HG03521 (cell line): Measurements from ENCODE around the gene ZDBF2.
"Not testable (repeated sequence)": the region's sequence is repeated elsewhere in the genome, so short reads cannot be mapped to it uniquely, and the experiment has no call there.

Experiments used
- ATAC-seq: cut with Tn5 transposase; IDR thresholded peaks from one replicate; pipeline ENCODE4 v1.9.1; 2021; ENCODE audit warnings: mild to moderate bottlenecking, moderate library complexity; ENCODE audit not compliant: unreplicated experiment

ZDBF2 gene

DNA sequence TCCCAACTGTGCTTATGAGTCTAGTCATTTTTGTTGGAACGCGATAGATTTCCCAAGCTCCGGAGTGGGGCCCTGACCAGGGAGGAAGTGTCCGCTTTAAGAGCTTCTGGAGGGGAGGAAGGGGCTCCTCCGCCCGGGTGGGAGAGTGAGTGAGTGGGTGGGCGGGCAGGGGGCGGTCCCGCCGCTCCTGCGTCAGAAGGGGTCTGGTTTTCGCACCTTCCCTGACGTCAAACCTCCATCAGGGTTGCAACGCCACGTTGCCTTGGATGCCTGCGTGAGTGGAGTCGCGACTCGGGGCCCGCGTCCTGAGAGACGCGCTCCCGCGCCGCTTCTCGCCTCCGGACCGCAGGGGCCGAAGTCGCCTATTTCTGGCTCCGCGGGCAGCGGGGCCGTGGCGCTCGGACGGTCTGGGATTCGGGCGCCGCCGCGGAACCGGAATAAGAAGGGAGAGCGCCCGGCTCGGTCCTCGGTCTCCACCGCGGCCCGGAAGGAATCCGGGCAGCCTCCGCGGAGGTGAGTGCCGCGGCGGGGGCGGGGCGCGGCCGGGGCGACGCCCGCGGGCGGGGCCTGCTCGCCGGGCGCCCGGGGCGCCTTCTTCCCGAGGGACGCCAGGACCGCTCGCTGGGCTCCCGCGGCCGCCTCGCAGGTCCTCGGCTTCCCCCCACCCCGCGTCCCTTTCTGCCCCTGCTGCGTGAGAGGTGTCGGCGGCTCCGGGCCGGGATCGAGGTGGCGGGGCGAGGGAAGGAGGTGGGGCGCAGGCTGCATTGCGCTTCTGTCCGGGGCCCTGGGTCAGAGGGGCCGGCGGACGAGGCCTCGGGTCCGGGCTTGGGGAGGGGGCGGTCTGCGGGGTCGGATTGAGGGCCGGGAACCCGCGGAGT, at the start of gene ZDBF2:
Gene ZDBF2 (plus strand): TSS at position 230 of the 878 bp plus-strand sequence. CDS start 7,187 bp downstream, outside the sequence.
- ATAC-seq = peak; percentile 66

DNA sequence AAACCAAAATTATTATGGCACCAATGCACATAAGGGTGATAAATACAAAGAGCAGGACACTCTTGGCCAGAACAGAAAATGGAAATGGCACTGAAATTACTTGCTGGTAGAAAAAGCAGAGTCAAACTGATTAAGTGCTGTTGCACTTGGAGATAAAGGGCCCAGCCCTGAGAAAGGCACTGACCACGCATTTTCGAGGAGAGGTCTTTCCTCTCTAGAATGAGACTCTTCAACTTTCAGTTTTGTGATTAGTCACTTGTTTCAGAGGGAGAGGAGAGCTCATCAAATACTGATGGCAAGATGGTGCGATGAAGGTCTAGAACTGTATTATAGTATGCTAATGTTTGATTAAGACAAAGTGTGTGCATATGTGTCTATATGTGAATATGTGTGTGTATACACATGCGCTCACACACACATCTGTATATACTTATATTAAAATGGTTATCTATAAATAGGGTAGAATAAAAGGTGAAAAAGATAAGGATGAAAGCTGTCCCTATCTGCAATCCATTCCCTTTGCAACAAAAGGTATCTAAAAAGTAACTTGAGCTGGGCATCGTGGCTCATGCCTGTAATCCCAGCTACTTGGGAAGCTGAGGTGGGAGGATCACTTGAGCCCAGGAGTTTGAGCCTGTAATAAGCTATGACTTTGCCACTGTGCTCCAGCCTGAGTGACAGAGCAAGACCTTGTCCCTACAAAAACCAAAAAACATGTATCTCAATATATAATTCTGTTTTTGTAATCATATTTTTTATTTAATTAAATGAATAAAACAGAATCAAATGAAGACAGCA, 48.8 kb upstream of the ZDBF2 start:
- ATAC-seq = peak; percentile 80

DNA sequence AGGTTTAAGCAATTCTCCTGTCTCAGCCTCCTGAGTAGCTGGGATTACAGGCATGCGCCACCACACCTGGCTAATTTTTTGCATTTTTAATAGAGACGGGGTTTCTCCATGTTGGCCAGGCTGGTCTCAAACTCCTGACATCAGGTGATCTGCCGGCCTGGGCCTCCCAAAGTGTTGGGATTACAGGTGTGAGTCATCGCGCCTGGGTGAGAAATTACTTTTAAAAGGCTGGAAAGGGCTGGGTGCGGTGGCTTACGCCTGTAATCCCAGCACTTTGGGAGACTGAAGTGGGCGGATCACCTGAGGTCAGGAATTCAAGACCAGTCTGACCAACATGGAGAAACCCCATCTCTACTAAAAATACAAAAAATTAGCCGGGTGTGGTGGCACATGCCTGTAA, 45.8 kb upstream of the ZDBF2 start:
- ATAC-seq = not testable (repeated sequence)

DNA sequence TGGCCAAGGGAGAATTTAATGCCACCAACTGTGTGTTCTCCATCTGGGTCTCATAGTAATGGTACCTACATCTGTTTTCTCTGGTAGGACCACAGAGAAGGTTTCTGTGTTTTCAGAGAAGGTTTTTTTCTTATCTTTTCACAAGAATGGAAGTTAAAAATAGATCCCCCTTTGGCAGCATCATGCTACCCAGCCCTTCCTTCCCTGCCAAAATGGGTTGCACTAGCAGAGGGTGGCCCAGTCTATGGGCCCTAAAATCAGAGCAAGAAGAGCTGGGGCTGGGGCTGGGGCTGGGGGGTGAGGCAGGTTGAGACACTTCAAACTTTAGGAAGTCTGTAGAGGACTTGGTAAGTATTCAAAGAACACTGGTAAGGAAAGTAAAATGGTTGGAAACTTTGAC, 44.8 kb upstream of the ZDBF2 start:
- ATAC-seq = no peak

DNA sequence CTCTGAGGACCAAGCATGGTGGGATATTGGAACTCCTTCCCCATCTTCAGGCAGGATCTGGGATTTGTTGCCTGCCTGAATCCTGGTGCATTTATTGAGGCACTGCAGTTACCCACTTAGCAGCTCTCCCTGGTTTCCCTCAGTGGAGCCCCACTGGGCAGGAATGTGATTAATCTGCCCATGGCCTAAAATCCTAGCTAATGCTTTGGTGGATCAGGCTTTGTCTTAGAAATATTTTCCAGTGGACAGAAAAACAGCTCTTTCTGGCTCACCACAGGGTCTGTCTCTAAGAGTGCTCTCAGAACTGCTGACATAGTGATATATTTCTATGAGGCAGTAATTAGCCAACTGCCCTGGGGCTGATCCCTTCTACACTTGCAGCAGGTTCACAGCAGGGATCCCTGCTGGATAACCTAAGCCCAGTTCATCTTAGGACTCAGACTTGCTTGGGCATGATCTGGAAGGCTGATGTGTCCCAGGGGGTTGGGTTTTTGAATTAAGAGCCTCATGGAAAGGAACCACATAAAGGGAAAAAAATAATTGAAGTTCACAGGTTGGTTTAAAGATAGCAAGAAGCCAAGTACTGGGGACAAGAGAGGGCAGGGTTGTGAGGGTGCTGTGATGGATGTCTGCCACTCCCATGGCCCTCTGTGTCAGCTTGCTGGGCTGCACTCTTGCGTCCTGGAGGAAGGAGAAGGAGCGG, 44.3 kb upstream of the ZDBF2 start:
- ATAC-seq = no peak

DNA sequence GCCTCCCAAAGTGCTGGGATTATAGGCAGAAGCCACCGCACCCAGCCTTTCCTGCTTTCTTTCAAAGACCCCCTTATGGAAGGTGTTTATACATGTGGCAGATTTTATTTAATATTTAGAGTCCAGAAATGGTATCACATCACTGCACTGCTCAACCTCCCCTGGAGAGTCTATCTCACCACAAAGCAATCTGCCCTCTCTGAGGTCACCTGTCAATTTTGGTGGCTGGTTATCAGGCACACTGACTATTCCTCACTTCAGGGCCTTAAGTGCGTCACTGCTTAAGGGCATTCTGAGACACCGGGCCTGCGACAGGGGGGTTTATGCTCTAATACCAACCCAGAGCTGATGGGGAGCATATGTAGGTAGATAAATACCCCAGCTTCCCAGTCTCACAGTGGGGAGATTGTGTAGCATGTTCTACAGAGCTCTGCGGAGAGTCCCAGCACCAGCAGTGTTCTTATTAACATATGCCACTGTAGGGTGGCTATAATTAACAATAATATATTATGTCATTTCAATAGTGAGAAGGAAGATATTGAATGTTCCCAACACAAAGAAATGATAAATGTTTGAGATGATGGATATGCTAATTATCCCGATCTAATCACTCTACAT, 42.7 kb upstream of the ZDBF2 start:
- no peak for ATAC-seq

DNA sequence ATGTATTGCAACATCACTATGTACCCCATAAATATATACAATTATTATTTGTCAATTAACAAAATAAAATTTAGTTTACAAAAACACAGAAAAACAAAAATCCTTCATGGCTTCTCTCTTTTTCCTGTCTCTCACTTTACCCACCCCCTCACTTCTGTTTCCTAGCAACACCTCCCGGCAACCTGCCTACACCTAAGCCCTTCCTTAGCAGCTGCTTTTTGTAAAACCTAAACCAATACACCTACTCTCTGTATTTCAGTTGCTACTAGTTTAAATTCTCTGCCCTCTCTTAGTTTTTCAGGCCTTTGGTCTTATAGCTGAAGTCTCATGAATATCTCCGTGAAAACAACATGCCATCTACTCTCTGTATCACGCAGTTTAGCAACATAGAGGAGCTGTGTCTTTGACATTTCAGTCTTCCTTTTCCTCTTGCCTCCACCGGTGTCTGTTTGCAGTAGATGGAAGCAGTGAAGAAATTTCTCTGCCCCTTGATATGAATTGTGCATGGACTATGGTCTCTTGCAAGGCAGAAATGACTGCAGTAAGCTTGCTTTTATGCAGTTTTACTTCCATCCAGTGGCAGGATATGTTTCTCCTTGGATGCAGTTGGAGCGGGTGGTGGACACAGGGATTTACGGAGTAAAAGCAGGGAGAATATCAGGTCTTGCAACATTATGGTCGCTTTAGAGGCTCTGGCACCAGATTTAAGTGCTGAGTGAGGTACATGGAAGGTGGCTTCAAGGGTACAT, 42.0 kb upstream of the ZDBF2 start:
- no peak for ATAC-seq

DNA sequence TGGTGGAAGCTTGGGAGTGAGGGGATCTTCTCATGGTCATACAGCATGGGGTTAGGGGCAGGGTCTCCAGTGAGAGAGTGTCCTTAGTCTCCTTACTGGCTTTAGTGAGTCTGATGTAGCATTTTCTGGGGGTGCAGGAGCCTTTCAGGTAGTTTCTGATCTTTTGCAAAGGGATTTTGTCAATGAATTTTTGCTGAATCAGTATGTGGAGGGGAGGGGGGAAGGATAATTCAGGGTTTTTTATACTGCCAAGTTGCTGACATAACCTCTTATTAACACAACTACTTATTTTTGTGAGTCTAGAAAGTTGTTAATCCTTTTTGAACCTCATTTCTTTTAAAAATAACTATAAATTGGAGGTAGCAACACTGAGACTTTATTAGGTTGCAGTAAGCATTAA, 35.3 kb upstream of the ZDBF2 start:
- ATAC-seq = no peak

DNA sequence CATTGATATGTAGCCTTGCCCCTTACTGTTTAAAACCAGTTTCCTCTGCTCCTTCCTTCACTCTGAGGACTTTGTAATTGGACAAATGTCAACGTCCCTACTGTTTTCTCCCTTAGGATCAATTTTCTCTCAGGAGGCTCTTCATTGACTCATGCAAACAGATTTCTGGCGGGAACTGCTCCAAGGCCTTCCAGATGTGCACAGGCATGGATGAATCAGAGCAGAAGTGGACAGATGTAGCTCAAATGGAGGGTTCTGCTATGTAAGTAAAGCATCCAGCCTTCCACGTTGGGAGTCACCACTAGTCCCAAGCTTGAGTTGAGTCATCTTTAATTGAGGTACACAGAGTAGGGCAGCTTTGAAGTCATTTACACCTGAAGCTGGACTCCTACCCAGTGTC, 34.1 kb upstream of the ZDBF2 start:
- no peak for ATAC-seq

DNA sequence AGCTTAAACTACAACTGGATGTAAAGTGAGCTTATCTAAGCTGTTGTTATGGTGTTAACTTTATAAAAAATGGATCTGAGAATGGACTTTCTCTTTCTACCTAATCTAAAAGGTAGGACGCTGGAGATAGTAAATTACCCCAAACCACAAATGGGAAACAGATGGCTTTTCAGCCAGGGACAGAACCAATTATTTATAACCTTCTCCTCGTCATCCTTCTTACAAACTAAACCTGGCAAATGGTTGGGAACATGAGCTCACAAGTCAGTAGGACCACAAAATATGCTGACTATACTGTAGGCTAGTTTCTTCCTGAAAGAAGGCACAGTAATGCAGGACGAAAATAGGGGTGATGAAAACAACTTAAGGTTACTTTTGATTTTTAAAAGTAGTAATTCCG, 32.7 kb upstream of the ZDBF2 start:
- no peak for ATAC-seq

DNA sequence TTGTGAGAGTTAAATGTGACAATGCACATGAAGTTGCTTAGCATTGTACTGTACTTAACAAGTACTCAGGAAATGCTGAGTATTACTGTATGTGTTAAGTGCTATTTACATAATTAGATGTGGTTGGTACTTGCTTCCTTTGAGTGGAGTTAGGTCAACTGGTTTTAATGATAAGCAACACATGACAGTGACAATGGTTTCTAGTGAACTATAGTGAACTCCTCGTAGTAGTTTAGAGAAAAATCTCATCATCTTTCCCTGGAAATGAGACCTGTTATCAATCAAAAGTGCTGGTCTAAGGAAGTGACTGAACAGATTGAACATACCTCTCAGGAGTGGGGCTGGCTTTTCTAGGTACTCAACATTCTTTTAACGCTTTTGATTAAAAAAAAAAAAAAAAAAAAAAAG, 29.2 kb upstream of the ZDBF2 start:
- peak; percentile 55 for ATAC-seq

DNA sequence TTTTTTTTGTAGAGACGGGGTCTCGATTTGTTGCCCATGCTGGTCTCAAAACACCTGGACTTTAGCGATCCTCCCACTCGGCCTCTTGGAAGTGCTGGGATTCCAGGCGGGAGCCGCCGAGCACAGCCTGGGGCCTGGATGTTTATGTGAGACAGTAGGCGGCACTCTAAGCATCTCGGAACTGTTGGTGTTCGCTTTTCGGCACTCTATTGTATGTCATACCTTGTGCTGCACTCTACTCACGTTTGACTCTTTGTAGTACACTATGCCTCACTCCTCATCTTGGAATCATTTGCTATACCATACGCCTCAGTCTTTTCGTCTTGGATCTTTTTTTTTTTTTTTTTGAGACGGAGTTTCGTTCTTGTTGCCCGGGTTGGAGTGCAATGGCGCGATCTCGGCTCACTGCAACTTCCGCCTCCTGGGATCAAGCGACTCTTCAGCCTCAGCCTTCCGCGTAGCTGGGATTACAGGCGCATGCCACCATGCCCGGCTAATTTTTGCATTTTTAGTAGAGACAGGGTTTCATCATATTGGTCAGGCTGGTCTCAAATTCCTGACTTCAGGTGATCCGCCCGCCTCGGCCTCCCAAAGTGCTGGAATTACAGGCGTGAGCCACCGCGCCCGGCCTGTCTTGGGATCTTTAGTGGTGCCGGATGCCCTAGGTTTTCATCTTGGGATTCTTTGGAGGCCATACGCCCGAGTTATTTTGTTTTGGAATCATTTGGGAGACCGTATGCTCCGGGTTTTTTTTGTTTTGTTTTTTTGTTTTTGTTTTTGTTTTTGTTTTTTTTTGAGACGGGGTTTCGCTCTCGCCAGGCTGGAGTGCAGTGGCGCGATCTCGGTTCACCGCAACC, 24.2 kb upstream of the ZDBF2 start:
- peak; percentile 48 for ATAC-seq

DNA sequence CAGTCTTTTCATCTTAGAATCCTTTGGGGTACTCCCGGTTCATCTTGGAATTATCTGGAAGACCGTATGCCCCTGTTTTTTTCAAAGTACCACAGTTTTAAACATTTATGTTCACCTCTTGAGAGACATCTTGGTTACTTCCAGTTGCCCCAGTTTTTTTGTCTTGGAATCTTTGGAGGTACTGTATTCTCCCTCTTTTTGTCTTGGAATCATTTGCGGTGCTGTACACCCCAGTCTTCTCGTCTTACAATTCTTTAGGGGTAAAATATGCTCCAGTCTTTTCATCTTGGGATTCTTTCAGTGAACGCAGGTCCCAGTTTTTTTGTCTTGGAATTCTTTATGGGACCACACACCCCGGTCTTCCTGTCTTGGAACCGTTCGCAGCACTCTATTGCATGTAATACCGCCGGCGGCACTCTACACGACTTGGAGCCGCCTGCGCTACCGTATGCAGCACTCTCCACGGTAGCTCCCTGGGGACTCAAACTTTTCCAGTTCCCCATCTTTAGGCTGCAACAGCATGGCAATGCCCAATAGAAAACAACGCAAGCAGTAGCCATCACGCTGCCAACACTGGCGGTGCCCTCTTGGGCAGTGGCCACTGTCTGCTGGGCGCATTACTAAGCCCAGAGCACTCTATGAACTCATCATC, 21.2 kb upstream of the ZDBF2 start:
- ATAC-seq = no peak

DNA sequence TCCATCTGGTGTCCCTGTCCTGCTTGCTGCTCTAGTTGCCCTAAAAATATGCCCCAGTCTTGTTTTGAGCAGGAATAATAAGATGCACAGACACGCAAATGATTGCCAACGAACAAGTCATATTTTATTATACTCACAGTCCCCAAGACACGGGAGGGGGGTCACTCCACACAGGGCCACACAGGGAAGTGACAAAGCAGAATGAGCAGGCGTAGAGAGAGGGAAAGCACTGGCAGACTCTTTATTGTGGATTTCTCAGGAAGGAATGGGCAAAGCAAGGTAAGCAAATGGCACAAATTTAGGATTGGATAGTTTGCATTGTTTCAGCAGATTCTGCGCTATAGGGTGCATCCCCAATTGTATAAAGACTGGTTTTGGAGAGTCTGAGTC, 20.7 kb upstream of the ZDBF2 start:
- ATAC-seq = no peak

DNA sequence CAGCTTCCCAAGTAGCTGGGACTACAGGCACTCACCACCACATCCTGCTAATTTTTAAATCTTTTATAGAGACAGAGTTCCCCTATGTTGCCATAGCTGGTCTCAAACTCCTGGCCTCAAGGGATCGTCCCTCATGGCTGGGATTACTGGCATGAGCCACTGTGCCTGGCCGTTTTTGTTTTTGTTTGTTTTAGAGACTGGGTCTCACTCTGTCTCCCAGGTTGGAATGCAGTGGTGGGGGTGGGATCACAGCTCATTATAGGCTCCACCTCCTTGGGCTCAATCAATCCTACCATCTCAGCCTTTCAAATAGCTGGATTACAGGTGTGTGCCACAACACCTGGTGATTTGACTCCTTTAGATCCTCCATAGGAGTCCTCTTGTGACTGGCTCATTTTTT, 19.5 kb upstream of the ZDBF2 start:
- no peak for ATAC-seq

DNA sequence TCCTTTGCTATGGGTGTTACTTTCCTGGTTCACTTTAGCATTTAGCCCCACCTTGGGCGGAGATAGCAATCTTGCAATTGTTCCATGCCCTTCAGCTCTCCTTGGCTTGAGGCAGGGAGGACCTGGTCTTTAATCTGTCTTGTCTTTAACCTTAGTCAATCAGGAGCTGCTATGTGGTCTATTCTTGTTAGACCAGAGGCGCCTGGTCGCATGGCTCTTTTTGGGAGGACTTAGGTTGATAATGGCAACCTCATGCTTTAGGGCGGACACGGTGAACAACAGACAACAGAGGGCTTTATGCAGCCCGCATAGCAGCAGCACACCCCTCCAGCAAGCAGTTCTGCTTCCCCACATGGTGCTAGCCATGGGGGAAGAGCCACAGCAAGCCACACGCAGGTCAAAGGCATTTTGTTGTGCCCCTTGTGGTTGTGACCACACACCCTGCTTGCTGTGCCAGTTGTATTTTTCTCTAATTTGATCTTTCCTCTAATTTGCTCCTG, 17.7 kb upstream of the ZDBF2 start:
- ATAC-seq = no peak

DNA sequence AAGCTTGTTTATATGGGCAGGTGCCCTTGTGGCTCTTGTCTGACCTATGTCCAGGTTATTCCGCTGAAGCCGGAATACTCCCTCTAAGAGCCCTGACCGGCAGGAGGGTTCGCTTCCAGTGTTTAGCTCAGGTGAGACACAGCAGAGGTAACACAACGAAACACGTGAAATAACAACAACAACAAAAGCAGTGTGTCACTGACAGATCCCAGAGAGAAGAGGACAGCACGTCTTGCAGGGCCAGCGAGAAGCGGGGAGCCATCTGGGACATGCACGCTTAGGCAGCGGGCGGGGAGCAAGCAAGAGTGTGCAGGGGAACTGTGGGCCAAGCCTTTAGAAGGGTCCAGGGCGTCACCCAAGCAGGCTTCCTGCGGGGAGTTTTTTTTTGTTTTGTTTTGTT, 17.1 kb upstream of the ZDBF2 start:
- no peak for ATAC-seq

DNA sequence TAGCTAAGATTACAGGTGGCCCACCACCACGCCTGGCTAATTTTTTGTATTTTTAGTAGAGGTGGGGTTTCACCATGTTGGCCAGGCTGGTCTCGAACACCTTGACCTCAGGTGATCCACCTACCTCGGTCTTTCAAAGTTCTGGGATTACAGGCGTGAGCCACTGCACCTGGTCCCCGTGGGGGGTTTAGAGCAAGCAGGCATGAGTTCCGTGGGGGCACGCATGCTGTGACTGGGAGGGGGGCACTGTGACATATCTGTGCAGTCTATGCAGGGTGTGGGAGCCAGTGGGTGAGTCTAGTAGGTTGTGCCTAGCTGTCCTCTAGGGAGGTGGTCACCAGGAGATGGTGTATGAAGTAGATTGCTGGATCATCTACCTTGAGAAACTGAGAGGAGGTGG, 16.6 kb upstream of the ZDBF2 start:
- no peak for ATAC-seq

DNA sequence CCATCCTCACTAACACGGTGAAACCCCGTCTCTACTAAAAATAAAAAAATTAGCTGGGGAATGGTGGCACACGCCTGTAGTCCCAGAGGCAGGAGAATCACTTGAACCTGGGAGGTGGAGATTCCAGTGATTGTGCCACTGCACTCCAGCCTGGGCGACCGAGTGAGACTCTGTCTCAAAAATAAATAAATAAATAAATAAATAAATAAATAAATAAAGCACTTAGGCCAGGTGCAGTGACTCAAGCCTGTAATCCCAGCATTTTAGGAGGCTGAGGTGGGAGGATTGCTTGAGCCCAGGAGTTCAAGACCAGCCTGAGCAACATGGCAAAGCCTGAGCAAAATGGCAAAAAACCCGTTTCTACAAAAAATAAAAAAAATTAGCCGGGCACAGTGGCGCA, 15.8 kb upstream of the ZDBF2 start:
- ATAC-seq = not testable (repeated sequence)
